NCI-H1694 treated with DMSO at 0.1 percent for 48 hours (cell line): ENCODE results near the gene MFSD2B.

Experiments used
- DNase-seq: peaks from one replicate; lab custom pipeline; 2025; lab: John Stamatoyannopoulos, UW

The MFSD2B gene

GRCh38 chr2:24050041-24050979 is 40.4 kb downstream of the MFSD2B start:
- DNase-seq = no peak

- DNase-seq = no peak
These were observed 41.9 kb downstream of the MFSD2B start for GRCh38 chr2:24051833-24052232.

GRCh38 chr2:24052951-24053350 is 43.1 kb downstream of the MFSD2B start:
- DNase-seq = no peak

GRCh38 chr2:24054366-24055010 is 44.6 kb downstream of the MFSD2B start:
- no peak for DNase-seq

GRCh38 chr2:24055750-24056149 is 45.9 kb downstream of the MFSD2B start:
- no peak for DNase-seq

GRCh38 chr2:24058564-24059271 is 48.8 kb downstream of the MFSD2B start:
- no peak for DNase-seq

GRCh38 chr2:24065341-24065740 is 55.5 kb downstream of the MFSD2B start:
- DNase-seq = no peak

- no peak for DNase-seq
These were observed 62.4 kb downstream of the MFSD2B start for GRCh38 chr2:24072259-24072658.

GRCh38 chr2:24073816-24074215 is 63.9 kb downstream of the MFSD2B start:
- DNase-seq = no peak

- no peak for DNase-seq
These were observed 65.4 kb downstream of the MFSD2B start for GRCh38 chr2:24075259-24075658.
